H1 (cell line): Measurements from ENCODE around the gene CATSPERD. TPM values are rescaled to one million over a fixed set of nuclear protein-coding genes. Genes with fewer than 3 reads are reported as not detected.

Experiments used
- CTCF ChIA-PET: fragments of 300-600 bp; sonication (Branson Sonifier 250); formaldehyde crosslinking; loops from one replicate; lab custom pipeline; 2021; ENCODE audit not compliant: partially characterized antibody; lab: Charles Lee
- POLR2A ChIA-PET: fragments of 300-600 bp; sonication (Branson Sonifier 250); formaldehyde crosslinking; loops from one replicate; lab custom pipeline; 2021; ENCODE audit warnings: inconsistent platforms; ENCODE audit not compliant: partially characterized antibody; lab: Charles Lee
- DNase-seq, 2 experiments: peaks; one replicate each; pipeline versions ENCODE4 v3.0.0 to v3.0.0-alpha.2; 2010 to 2022; ENCODE audit warnings: low spot score in 2 of 2, low read depth in 1 of 2, mixed read lengths in 1 of 2
- FAIRE-seq: peaks from 2 replicates; lab custom pipeline; 2011; peaks lifted over from hg19 to GRCh38; lab: Jason Lieb, UNC
- H2AFZ ChIP-seq: 2 replicates; pipeline ENCODE4 v1.8.1; 2012; ENCODE audit warnings: low read length, inconsistent platforms
- H2AK5ac ChIP-seq: 2 replicates; pipeline ENCODE4 v1.6.1; 2013; ENCODE audit warnings: low read depth, low read length
- H2BK120ac ChIP-seq: replicated peaks from 2 replicates; pipeline ENCODE3; 2013; ENCODE audit warnings: low read depth, low read length, inconsistent platforms
- H2BK12ac ChIP-seq: 2 replicates; pipeline ENCODE4 v1.6.1; 2013; ENCODE audit warnings: low read depth, low read length
- H2BK15ac ChIP-seq: 2 replicates; pipeline ENCODE4 v1.6.1; 2013; ENCODE audit warnings: low read length
- H2BK20ac ChIP-seq: 2 replicates; pipeline ENCODE4 v1.6.1; 2013; ENCODE audit warnings: low read length
- H2BK5ac ChIP-seq: 2 replicates; pipeline ENCODE4 v1.6.1; 2013; ENCODE audit warnings: low read depth, low read length
- H3K14ac ChIP-seq: 2 replicates; pipeline ENCODE4 v1.6.1; 2013; ENCODE audit warnings: inconsistent platforms; ENCODE audit not compliant: insufficient read length
- H3K18ac ChIP-seq: 2 replicates; pipeline ENCODE4 v1.6.1; 2013; ENCODE audit warnings: low read length; ENCODE audit errors: extremely low read depth
- H3K23ac ChIP-seq: 2 replicates; pipeline ENCODE4 v1.6.1; 2013; ENCODE audit warnings: inconsistent platforms; ENCODE audit not compliant: insufficient read length
- H3K23me2 ChIP-seq: 2 replicates; pipeline ENCODE4 v1.6.1; 2013; ENCODE audit warnings: low read depth, low read length
- H3K27ac ChIP-seq: 2 replicates; pipeline ENCODE4 v1.6.1; 2011; ENCODE audit warnings: low read depth, low read length, inconsistent platforms
- H3K27me3 ChIP-seq, 4 experiments: replicated peaks in 1 of 4; 1 replicate in 1 of 4; 2 replicates in 3 of 4; pipeline versions ENCODE4 v1.6.1 to v1.8.1; 2011 to 2013; ENCODE audit warnings: low read length in 3 of 4, mild to moderate bottlenecking in 3 of 4, inconsistent platforms in 2 of 4, mixed read lengths in 2 of 4, moderate library complexity in 1 of 4; ENCODE audit not compliant: control insufficient read depth in 3 of 4, insufficient read depth in 3 of 4; ENCODE audit errors: extremely low read depth in 1 of 4
- H3K36me3 ChIP-seq, 4 experiments: 2 replicates each; pipeline versions ENCODE4 v1.6.1 to v1.8.1; 2011 to 2013; ENCODE audit warnings: mild to moderate bottlenecking in 4 of 4, low read length in 3 of 4, moderate library complexity in 2 of 4, control low read depth in 1 of 4, inconsistent platforms in 1 of 4; ENCODE audit not compliant: insufficient read depth in 4 of 4, control insufficient read depth in 2 of 4
- H3K4ac ChIP-seq: replicated peaks from 2 replicates; pipeline ENCODE3; 2013; ENCODE audit warnings: low read length, low read depth, mixed read lengths, inconsistent platforms; ENCODE audit not compliant: insufficient read length
- H3K4me1 ChIP-seq, 4 experiments: replicated peaks in 1 of 4; 1 replicate in 1 of 4; 2 replicates in 3 of 4; pipeline versions ENCODE4 v1.6.1 to v1.8.1; 2011 to 2013; ENCODE audit warnings: low read length in 3 of 4, inconsistent platforms in 2 of 4, mixed read lengths in 1 of 4; ENCODE audit not compliant: insufficient read depth in 4 of 4, control insufficient read depth in 3 of 4
- H3K4me2 ChIP-seq, 2 experiments: 2 replicates each; pipeline versions ENCODE4 v1.6.1 to v1.8.1; 2011 to 2013; ENCODE audit warnings: low read depth in 2 of 2, low read length in 2 of 2, control low read depth in 1 of 2, inconsistent platforms in 1 of 2, mild to moderate bottlenecking in 1 of 2; ENCODE audit not compliant: insufficient read depth in 1 of 2
- H3K4me3 ChIP-seq, 4 experiments: fragments of 200-600, 300-600 bp in 1 of 4; sonication (generic), shearing (Covaris generic), sonication (Bioruptor Twin) in 1 of 4; 2 replicates each; pipeline versions ENCODE4 v1.5.1 to v1.8.1; 2011 to 2016; ENCODE audit warnings: low read length in 4 of 4, low read depth in 3 of 4, control low read depth in 2 of 4, inconsistent platforms in 2 of 4, mild to moderate bottlenecking in 2 of 4, mixed read lengths in 1 of 4, moderate library complexity in 1 of 4; ENCODE audit not compliant: insufficient read depth in 2 of 4; ENCODE audit errors: extremely low read depth in 1 of 4
- H3K56ac ChIP-seq: replicated peaks from 2 replicates; pipeline ENCODE3; 2013; ENCODE audit warnings: low read depth, mild to moderate bottlenecking, mixed read lengths, low read length, inconsistent platforms; ENCODE audit not compliant: insufficient read length
- H3K79me1 ChIP-seq: 2 replicates; pipeline ENCODE4 v1.6.1; 2013; ENCODE audit warnings: low read depth, low read length, control low read depth
- H3K79me2 ChIP-seq, 2 experiments: 2 replicates each; pipeline versions ENCODE4 v1.6.1 to v1.8.1; 2012 to 2013; ENCODE audit warnings: low read length in 2 of 2, mild to moderate bottlenecking in 2 of 2, inconsistent platforms in 1 of 2; ENCODE audit not compliant: insufficient read depth in 2 of 2, control insufficient read depth in 1 of 2
- H3K9ac ChIP-seq, 4 experiments: replicated peaks in 1 of 4; 1 replicate in 1 of 4; 2 replicates in 3 of 4; pipeline versions ENCODE4 v1.6.1 to v1.8.1; 2011 to 2013; ENCODE audit warnings: low read depth in 3 of 4, low read length in 3 of 4, control low read depth in 2 of 4, mild to moderate bottlenecking in 2 of 4, moderate library complexity in 2 of 4, inconsistent platforms in 1 of 4; ENCODE audit errors: extremely low read depth in 1 of 4
- H3K9me3 ChIP-seq, 2 experiments: 2 replicates each; pipeline versions ENCODE4 v1.6.1 to v1.8.1; 2012 to 2013; ENCODE audit warnings: mild to moderate bottlenecking in 2 of 2, moderate library complexity in 2 of 2, control low read depth in 1 of 2, inconsistent platforms in 1 of 2, low read depth in 1 of 2, low read length in 1 of 2, mixed read lengths in 1 of 2; ENCODE audit not compliant: insufficient read depth in 2 of 2
- H4K20me1 ChIP-seq, 2 experiments: replicated peaks in 1 of 2; 2 replicates each; pipeline versions ENCODE3 to v1.8.1; 2011 to 2013; ENCODE audit warnings: inconsistent platforms in 2 of 2, low read length in 2 of 2, mild to moderate bottlenecking in 1 of 2; ENCODE audit not compliant: insufficient read depth in 2 of 2, control insufficient read depth in 1 of 2
- H4K5ac ChIP-seq: 2 replicates; pipeline ENCODE4 v1.6.1; 2013; ENCODE audit warnings: low read length, low read depth, mixed read lengths, inconsistent platforms; ENCODE audit not compliant: insufficient read length
- H4K8ac ChIP-seq: 2 replicates; pipeline ENCODE4 v1.8.0; 2013; ENCODE audit warnings: mild to moderate bottlenecking, moderate library complexity, low read length, inconsistent platforms; ENCODE audit not compliant: insufficient read depth; ENCODE audit errors: extremely low read depth
- H4K91ac ChIP-seq: replicated peaks from 2 replicates; pipeline ENCODE3; 2013; ENCODE audit warnings: low read length, mixed read lengths, inconsistent platforms; ENCODE audit not compliant: insufficient read length
- CREB1 ChIP-seq: IDR thresholded peaks from 2 replicates; pipeline ENCODE4 v1.6.1; 2012; ENCODE audit warnings: inconsistent platforms
- EGR1 ChIP-seq: IDR thresholded peaks from 2 replicates; pipeline ENCODE4 v1.6.1; 2011; ENCODE audit warnings: low read depth, low read length, borderline replicate concordance
- EZH2 ChIP-seq: fragments of 200-600 bp; sonication (generic); IDR thresholded peaks from 2 replicates; pipeline ENCODE4 v1.7.1; 2012; ENCODE audit warnings: low read depth, mild to moderate bottlenecking, moderate library complexity, low read length, inconsistent platforms; ENCODE audit not compliant: severe bottlenecking
- FOSL1 ChIP-seq: IDR thresholded peaks from 2 replicates; pipeline ENCODE4 v1.6.1; 2011; ENCODE audit warnings: mild to moderate bottlenecking, low read depth, low read length, moderate library complexity; ENCODE audit not compliant: insufficient read depth
- GABPA ChIP-seq: IDR thresholded peaks from 2 replicates; pipeline ENCODE4 v1.6.1; 2011; ENCODE audit warnings: mild to moderate bottlenecking, low read length, moderate library complexity, borderline replicate concordance; ENCODE audit not compliant: insufficient read depth
- HDAC6 ChIP-seq: IDR thresholded peaks from one replicate; pipeline ENCODE4 v1.7.1; 2012; ENCODE audit warnings: low read depth, mild to moderate bottlenecking, inconsistent platforms, low read length, moderate library complexity
- JUN ChIP-seq: IDR thresholded peaks from 2 replicates; pipeline ENCODE4 v1.6.1; 2011; ENCODE audit warnings: low read depth, mild to moderate bottlenecking, improper control_type of control experiment, low read length
- RXRA ChIP-seq: IDR thresholded peaks from 2 replicates; pipeline ENCODE4 v1.6.1; 2011; ENCODE audit warnings: low read depth, mild to moderate bottlenecking, low read length, moderate library complexity; ENCODE audit not compliant: insufficient read depth
- SAP30 ChIP-seq: fragments of 300-600 bp; sonication (generic); IDR thresholded peaks from 2 replicates; pipeline ENCODE4 v1.7.1; 2012; ENCODE audit warnings: low read length, moderate library complexity, mild to moderate bottlenecking, inconsistent platforms; ENCODE audit not compliant: insufficient read depth, insufficient replicate concordance
- SIRT6 ChIP-seq: IDR thresholded peaks from one replicate; pipeline ENCODE4 v1.7.1; 2012; ENCODE audit warnings: low read length, inconsistent platforms
- SP4 ChIP-seq: IDR thresholded peaks from 2 replicates; pipeline ENCODE4 v1.6.1; 2012; ENCODE audit warnings: low read length, inconsistent platforms
- SRF ChIP-seq: IDR thresholded peaks from 2 replicates; pipeline ENCODE4 v1.6.1; 2011; ENCODE audit warnings: mild to moderate bottlenecking, low read depth, low read length, moderate library complexity
- YY1 ChIP-seq: IDR thresholded peaks from 2 replicates; pipeline ENCODE4 v1.6.1; 2011; ENCODE audit warnings: low read depth, mild to moderate bottlenecking, low read length
- WGBS, 2 experiments: shearing (Covaris generic) in 1 of 2; methylation state at CpG; one replicate each; pipeline versions ENCODE4 v1.1.6 to v1.1.7; 2013 to 2015; ENCODE audit warnings: low lambda C conversion rate in 2 of 2, mixed read lengths in 2 of 2, inconsistent platforms in 1 of 2, low coverage in 1 of 2, missing lambda C conversion rate in 1 of 2; ENCODE audit not compliant: insufficient replicate concordance in 2 of 2, insufficient coverage in 1 of 2, insufficient read length in 1 of 2; ENCODE audit errors: extremely low coverage in 1 of 2, missing lambda C conversion rate in 1 of 2; 5-methylcytosine and 5-hydroxymethylcytosine counted together
- polyA plus RNA-seq, 7 experiments: library from polyadenylated mRNA; depleted of rRNA in 3 of 7; stranded (reverse) in 5 of 7; unstranded in 2 of 7; fragments of >200 nt in 5 of 7; fragments of 200-250 nt in 2 of 7; gene quantifications; 1 replicate in 5 of 7; 2 replicates in 1 of 7; 4 replicates in 1 of 7; pipeline versions ENCODE4 v1.2.1 to v1.2.3, GENCODE V29; 2011 to 2013; ENCODE audit warnings: missing spikeins in 2 of 7, mixed read lengths in 2 of 7
- total RNA-seq: library from RNA; stranded (reverse); fragmentation: NEBNext Ultra II Directional; extraction: Animal tissue kit (Norgen Biotek cat#: 25700); gene quantifications from 2 replicates; pipeline ENCODE4 v1.2.1, GENCODE V29; 2021
- TF ChIP-seq, protein P1 (sequence below): IDR thresholded peaks from 2 replicates; pipeline ENCODE4 v1.6.1; 2012; ENCODE audit warnings: inconsistent platforms

The CATSPERD gene
- total and polyA plus RNA-seq, 2 of the 8 experiments (the other 6 are each of a cell fraction or from before 2014, with no cell fraction given), result 0.12 TPM; not detected in 1

DNA sequence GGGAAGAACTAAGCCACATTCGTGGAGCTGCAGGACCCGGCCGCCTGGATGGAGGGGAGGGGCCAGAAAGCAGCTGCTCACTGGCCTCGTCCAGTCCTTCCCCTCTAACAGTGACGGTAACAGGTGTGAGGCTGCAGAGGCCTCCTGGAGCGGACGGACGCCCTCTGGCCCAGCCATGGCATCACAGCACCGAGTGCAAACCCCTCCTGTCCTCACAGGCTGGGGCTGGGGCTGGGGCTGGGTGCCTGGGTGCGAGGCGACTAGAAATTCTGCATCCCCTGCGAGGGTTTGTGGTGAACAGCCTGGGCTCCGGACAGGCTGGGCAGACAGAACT is 43.7 kb upstream of the CATSPERD start:
- Histone ChIP-seq H3K18ac (no peak overlapping the region), H3K4me2 (no peak overlapping the region), H3K79me2 (no peaks in the 10 kb centered on the region), H3K4me3 (no peak overlapping the region), H3K56ac (no peak overlapping the region), H2BK5ac (no peak overlapping the region), H4K5ac (no peak overlapping the region), H4K8ac (0 out of 2 replicates have a peak overlapping the region, but pooled peaks have one; percentile 20), H2BK20ac (no peak overlapping the region), H2AK5ac (no peak overlapping the region), H3K9me3 (no peaks in the 10 kb centered on the region), H3K36me3 (peaks cover 0 to 2% (median 0%) of the 10 kb centered on the region in 4 experiments; a peak in 1 of 8 replicates), H3K4me1 (peaks cover 0 to 13% (median 2%) of the 10 kb centered on the region in 4 experiments; a peak in 5 of 7 replicates), H3K14ac (no peak overlapping the region), H4K91ac (no peak overlapping the region), H2BK120ac (no peak overlapping the region), H2BK12ac (no peak overlapping the region), H3K4ac (no peak overlapping the region), H3K79me1 (peaks cover 3% of the 10 kb centered on the region; the same call in 1 of the 2 replicates), H4K20me1 (peaks cover 0 to 8% of the 10 kb centered on the region in 2 experiments), H3K27me3 (no peaks in the 10 kb centered on the region), H3K27ac (no peak overlapping the region), H3K23ac (no peak overlapping the region), H3K23me2 (peaks cover 22% of the 10 kb centered on the region; the same call in 1 of the 2 replicates), H3K9ac (no peak overlapping the region), H2BK15ac (no peak overlapping the region), H2AFZ (no peak overlapping the region)
- WGBS, 2 experiments, result 90% methylated on average over 10 of the region's 13 CpGs; no CpG with 5 or more reads in 1 of the 2 experiments
- DNase-seq (no peak), FAIRE-seq (no peak)
- ChIA-PET POLR2A (interaction anchor here (1.3 to 4.1 kb wide), 4 partner anchors 10 to 54 kb away, joined by 7 to 51 read pairs (median 12); partner anchors contain the start of genes RPL36, SAFB and SAFB2), CTCF (interaction anchor here (0.6 to 3.0 kb wide), 2 partner anchors 10 to 12 kb away, joined by 3 to 26 read pairs; partner anchors contain the start of gene RPL36)
- TF ChIP-seq FOSL1, result no peak
- no peak for TF ChIP-seq JUN
- no peak for TF ChIP-seq EGR1
- no peak for TF ChIP-seq EZH2
- TF ChIP-seq YY1, result no peak
- TF ChIP-seq SP4, result no peak
- TF ChIP-seq HDAC6, result no peak
- TF ChIP-seq SRF, result no peak
- no peak for TF ChIP-seq SAP30
- TF ChIP-seq CREB1, result no peak
- no peak for TF ChIP-seq SIRT6
- TF ChIP-seq, protein P1, sequence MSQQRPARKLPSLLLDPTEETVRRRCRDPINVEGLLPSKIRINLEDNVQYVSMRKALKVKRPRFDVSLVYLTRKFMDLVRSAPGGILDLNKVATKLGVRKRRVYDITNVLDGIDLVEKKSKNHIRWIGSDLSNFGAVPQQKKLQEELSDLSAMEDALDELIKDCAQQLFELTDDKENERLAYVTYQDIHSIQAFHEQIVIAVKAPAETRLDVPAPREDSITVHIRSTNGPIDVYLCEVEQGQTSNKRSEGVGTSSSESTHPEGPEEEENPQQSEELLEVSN, result no peak
- TF ChIP-seq RXRA, result no peak
- TF ChIP-seq GABPA, result no peak
